GM19035 (cell line): Measurements from ENCODE around the gene CCDC174.

Experiments
- ATAC-seq: cut with Tn5 transposase; IDR thresholded peaks from one replicate; pipeline ENCODE4 v1.9.1; 2021; ENCODE audit not compliant: unreplicated experiment

CCDC174 gene

DNA sequence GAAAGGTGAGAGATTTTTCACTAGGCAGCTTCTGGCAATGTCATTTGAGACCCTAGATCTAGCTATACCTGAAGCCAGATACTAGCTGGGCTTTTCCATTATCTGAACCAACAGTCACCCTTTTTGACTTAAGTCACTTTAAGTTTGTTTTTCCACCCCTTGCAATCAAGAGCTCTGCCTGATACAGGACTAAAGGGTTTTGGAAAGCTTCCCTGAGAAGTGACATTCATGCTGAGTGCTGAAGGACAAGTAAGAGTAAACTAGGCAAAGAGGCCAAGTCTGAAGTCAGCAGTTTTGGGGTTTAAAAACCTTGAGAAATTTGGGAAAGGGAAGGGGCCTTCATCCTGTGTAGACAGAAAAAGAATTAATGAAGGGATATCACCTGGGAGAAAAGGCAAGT lies 27.1 kb upstream of the CCDC174 start:
- no peak for ATAC-seq

DNA sequence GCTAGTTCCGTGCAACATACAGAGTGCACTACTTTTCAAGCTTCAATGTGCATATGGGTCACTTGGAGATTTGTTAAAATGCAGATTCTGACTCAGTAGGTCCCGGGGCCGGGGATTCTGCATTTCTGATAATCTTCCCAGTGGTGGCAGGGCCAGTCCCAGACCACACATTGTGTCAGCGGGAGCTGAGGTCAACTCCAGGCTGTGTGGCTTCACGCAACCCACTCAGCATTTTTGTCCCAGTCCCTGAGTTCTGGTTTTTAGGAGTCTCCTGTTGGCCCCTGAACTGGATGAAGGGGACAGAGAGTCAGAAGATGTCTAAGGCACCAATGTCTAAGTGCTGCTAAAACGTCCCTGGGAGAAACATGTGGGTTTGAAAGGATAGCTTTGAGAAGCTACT lies 26.1 kb upstream of the CCDC174 start:
- no peak for ATAC-seq

DNA sequence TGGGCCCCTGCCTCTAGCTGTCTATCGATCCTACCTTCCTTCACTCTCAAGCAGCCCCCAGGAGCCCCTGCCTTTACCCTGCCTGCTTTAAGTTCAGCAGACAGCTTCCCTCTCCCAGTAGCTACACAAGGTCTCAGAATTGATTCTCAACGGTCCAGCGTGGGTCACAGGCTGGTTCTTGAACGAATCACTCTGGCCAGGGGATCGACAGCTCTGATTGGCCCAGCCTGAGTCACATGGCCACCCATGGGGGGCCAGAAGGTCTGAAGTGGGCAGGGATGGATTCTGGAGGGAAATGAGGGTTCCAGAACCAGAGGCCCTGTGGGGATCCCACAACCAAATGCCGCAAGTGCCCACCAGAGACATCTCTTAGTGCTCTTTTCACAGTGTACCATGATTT lies 23.7 kb upstream of the CCDC174 start:
- no peak for ATAC-seq

DNA sequence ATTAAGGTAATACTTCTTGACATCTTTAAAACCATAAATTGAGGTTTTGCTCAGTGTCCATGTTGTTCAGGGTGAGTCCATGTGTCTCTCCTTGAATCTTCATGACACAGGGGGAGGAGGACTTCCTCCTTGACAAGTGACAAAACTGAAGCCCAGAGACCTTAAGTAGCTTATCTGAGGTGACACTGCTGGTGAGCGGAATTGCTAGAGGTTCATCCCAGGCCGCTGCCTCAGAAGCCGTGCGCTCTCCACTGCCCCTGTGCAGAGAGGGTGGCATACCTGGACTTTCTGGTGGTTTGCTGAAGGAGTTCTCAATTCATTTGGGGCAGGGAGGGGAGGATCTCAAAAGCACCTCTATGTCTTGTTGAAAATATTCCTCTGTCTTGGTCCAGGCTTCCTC lies 23.2 kb upstream of the CCDC174 start:
- ATAC-seq, result no peak

DNA sequence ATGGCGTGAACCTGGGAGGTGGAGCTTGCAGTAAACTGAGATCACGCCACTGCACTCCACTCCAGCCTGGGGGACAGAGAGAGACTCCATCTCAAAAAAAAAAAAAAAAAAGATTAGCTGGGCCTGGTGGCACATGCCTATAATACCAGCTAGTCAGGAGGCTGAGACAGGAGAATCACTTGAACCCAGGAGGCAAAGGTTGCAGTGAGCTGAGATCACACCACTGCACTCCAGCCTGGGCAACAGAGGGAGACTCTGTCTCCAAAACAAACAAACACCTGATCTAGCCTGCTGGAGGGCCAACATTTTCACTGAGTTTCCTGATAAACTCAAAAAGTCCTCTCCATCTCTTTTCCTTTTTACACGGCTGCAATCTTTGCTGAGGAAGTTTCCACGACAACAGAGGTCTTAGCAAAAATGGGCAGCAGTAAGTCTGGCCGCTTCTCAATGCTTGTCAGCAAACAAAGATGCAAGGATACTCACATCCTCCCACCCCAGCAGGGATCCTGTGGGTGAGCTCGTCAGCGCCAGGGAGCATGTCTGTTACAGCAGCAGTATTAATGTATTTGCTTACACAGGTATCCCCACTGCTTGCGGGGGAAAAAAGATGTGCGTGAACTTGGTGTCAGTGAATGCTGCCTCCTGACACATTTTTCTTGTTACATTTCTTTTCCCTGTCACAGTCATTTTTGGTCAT lies 21.0 kb upstream of the CCDC174 start:
- ATAC-seq, result no peak

DNA sequence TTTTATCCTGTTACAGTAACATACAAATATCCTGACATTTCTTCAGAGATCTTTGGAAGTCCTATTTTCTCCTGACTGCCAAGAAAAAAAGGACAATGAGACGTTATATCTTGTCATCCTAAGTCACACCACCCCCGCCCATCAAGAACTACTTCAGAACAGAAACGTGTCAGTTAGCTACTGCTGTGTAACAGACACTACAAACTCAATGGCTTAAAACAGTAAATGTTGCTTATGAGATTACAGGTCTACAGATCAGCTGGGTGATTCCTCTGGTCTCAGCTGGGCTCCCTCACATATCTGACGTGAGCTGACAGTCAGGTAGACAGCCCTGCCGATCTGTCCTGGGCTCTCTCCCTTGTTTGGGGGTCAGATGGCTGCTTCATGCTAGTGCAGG lies 20.5 kb upstream of the CCDC174 start:
- no peak for ATAC-seq

DNA sequence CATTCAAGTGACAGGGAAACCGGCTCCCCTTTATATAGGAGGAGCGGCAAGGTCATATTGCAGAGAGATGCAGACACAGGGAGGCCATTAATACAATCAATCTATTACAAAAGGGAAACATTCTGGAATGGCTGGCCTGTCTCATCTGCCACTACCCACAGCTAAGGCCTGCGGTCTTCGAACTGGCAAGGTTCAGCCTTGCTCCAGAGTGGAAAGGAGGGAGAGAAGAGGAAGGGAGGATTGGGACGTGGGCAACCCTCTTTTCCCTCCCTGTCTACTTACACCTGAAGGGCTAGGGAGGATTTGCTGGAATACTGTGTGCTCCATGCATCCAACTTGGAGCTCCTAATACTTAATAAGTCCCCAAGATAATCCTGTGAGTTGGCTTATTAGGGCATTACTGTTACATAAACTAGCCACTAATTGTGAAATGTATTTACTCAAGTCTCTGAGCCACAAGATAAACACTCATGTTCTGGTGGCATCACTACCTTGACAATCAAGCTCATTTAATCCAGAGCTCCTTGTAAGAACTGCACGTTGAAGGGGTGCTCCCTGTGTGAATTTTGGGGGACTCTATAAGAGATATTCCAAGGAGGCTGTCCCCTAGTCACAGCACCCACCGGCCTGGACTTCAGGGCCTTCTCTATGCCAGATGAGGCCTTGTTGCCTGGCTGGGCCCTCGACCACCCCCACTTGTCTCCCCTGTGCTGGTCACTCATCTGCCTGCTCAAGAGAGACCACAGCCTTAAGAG lies 19.7 kb upstream of the CCDC174 start:
- ATAC-seq, result no peak

DNA sequence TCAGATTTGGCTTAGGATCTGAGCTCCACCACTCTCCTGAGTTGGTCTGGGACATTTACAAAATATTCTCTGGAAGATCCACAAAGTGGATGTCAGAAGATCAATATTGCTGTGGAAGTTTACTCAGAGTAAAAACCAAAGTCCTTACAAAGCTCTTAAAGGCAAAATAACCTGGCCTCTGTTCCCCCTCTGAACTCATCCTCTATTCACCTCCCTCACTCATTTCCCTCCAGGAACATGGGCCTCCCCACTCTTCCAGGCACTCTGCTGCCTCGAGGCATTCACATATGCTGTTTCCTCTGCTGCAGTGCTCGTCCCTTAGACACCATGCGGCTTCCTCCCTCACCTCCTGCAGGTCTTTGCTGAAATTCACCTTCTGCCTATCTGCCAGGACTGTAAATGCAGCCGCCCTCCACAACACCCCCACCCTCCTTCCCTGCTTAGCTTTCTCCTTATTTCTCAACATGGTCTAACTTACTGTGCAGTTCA lies 19.1 kb upstream of the CCDC174 start:
- no peak for ATAC-seq

DNA sequence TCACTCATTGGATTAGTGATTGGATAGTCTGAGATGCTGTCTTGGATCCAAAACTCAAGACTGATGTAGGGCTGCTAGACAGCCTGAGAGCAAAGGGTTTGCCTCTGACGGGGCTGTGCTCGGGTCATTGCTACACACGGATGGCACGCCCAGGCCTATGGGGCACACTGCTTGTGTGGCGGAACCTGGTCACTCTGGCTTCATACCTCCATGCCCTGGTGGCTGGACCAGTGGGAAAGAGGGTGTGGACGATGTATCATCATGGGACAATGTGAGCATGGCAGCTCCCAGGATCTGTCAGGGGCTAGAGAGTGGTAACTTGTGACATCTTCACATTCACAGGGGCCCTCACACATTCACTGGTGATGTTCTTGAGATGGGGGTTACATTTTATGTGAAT lies 18.1 kb upstream of the CCDC174 start:
- ATAC-seq, result no peak

DNA sequence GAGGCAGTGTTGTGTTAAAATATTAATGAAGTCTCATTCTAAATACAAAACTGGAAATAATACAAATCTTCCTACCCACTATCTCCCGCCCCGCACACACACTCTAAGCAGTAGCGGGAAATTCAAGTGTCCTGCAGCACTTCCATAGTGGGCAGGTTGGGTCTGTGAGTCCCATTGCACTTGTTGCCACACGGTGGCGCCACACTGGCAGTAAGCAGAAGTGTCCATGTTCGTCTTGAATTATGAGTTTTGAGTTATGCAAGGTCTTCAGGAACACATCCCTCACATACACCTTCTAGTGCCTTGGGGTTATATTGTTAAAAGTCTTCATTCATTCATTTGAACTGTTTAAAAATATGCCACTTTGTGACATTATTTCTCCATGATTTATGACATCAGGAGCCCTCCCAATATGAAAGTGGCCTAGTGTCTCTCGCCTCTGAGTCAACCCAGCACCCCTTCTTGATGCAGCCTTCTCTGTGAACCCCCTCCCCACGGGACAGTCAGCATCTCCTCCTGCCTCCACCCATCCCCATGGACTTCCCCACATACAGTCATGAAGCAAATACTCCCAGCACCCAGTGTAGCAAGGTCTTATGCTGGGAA lies 17.6 kb upstream of the CCDC174 start:
- no peak for ATAC-seq

DNA sequence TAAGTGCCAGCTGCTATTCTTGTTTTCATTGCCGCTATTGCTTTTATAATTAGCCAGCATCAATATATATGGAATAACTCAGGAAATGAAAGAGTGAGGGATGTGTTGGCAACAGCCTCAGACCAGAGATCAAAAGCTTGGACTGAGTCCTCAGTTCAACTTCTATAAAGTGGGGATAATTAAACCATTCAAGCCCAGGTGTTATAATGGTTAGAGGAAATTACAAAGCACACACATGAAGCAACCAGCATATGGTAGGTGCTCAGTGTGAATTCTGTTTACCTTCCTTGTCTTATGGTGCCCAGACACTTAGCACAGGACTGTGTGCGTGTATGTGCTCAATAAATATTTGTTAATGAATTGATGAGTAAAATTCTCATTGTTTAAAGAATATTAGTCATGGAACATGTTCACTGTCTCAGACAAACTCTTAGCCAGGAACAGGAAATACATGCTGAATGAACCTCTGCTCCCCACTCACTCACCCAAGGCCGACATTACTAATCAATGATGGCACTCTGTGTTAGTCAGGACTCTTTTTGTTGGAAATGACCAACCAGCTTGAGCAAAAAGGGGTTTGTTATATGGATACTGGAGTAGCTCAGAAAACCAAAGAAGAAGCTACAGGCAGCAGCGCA lies 16.7 kb upstream of the CCDC174 start:
- no peak for ATAC-seq

DNA sequence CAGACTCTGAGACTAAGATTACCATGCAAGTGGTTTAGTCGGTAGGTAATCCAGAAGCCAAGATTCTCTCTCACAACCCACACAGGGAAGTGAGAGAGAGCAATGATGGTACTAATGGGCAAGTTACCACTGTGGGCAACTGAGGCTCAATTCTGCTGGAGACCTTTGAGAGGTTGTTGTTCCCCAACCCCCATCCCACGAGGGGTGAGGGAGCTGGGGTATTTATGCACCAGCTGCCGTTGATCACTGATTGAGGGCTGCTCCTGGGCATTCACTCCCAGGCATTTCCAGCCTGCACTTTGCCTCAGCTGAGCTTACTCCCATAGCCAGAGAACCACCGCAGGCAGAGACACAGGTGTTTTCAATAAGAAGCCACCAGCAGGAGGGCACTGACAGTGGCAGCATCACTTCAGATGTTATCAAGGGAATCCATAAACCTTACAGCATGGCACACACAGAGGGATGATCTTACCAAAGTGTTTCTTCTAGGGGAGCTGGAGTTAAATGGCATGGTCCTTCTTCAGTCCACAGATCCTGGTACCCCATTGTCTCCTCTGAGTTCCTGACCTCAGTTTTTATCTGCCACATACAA lies 15.0 kb upstream of the CCDC174 start:
- no peak for ATAC-seq

DNA sequence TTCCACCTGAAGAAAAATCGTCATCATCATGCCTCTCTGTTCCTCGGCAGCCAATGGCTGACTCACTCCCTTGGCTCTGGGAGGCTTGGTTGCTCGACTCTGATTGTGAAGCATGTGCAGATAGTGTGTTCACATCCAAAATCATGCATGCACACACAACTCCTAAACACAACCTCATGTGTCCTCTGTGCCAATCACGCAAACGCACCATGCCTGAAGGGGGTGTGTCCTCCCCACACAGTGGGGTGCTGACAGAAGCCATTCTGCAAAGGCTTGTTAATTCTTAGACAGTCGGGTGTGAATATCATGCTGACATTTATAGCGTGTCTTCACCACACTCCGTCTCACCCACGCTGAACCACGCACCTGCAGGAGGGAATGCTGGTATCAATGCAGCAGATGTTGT lies 11.4 kb upstream of the CCDC174 start:
- ATAC-seq, result no peak

DNA sequence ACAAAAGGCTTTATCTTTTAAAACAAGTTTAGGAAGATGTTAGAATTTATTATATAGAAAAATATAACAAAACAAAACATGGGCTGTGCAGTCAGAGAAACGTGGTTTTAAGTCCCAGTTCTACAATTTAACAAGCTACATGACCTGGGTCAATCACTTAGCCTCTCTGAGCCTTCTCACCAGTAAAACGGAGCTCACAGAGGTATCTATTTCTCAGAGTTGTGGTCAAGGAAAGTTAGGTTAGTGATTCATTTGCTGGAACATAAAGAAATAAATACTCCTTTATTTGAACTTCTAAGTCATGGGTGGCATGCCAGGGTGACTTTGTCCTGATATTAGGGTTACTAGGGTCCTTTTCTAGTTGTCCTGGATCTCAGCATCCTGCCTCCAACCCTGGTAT lies 10.8 kb upstream of the CCDC174 start:
- no peak for ATAC-seq

DNA sequence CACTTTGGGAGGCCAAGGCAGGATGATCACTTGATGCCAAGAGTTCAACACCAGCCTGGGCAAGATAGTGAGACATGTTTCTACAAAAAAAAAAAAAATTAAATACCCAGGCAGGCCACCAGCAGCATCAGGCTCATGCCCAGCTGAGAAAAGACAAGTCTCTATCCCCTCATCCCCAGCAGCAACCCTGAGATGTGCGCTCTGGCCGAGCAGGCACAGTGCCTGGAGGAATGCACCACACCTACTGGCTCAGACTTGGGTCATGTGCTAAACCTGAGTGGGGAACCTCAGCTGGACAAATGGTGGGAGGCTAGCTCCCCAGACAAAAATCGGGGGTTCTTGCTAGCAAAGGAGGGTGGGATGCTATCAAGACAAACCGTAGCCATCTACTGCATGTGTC lies 10.2 kb upstream of the CCDC174 start:
- ATAC-seq, result no peak

DNA sequence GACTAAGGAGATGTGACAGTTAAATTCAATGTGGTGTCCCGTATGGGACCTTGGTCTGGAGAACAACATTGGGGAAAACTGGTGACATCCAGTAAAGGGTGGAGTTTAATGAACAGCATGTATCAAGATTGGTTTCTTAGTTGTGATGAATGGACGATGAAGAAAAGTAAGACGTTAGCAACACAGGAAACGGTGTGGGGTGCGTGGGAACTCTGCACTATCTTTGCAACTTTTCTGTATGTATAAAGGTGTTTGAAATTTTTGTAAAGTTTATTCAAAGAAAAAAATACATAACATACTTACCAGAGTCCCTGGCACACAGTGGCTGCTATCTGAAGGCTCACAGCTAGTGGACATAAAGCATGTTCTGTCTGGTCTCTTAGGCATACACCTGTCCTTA lies 6.1 kb upstream of the CCDC174 start:
- no peak for ATAC-seq

DNA sequence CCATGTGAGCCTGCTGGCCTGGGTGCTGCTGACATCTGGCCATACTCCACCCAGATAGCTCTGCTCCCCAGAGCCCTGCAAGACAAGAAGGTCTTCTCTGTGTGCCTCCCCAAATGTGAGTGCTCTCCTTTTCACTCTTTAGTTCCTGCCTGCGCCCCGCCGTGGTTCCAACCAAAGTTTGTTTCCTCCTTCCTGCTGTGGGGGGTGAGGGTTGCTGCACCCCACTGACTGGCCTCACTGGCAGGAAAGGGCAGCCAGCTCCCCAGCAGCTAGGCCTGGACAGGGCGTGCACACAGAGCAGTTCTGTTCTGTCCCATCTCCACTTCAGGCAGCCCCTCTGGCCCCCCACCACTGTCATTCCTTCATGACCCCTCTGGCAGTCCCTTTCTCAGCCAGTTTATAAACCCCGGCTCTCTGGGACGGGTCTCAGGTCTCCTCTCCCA lies 5.4 kb upstream of the CCDC174 start:
- ATAC-seq, result no peak

DNA sequence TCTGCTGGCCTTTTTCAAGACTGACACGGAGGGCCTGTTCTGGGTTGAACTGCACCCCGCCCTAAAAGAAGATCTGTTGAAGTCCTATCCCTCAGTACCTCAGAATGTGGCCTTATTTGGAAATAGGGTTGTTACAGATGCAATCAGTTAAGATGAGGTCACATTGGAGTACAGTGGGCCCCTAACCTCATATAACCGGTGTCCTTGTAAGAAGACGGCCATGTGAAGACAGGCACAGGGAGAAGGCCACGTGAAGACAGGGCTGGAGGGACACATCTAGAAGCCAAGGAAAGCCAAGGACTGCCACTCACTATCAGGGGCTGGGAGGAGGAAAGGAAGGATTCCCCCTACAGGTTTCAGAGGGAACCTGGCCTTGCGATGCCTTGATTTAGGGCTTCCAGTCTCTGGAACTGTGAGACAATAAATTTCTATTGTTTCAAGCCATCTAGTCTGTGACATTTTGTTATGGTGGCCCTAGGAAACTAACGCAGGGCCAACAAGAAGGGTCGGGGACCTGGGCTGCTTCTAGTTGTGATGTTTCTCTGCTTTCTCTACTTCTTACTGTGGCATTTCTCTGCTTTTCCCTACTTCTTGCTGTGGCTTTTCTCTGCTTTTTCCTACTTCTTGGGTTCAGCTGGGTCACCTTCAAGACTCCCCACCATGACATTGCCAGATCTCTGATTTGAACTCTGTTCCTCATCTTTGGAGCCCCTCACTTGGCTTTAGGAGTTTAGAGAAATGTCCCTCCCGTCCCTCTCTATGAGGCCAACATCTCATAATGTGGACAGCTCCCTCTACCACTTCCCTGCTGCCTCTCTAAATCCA lies 4.8 kb upstream of the CCDC174 start:
- ATAC-seq, result no peak

DNA sequence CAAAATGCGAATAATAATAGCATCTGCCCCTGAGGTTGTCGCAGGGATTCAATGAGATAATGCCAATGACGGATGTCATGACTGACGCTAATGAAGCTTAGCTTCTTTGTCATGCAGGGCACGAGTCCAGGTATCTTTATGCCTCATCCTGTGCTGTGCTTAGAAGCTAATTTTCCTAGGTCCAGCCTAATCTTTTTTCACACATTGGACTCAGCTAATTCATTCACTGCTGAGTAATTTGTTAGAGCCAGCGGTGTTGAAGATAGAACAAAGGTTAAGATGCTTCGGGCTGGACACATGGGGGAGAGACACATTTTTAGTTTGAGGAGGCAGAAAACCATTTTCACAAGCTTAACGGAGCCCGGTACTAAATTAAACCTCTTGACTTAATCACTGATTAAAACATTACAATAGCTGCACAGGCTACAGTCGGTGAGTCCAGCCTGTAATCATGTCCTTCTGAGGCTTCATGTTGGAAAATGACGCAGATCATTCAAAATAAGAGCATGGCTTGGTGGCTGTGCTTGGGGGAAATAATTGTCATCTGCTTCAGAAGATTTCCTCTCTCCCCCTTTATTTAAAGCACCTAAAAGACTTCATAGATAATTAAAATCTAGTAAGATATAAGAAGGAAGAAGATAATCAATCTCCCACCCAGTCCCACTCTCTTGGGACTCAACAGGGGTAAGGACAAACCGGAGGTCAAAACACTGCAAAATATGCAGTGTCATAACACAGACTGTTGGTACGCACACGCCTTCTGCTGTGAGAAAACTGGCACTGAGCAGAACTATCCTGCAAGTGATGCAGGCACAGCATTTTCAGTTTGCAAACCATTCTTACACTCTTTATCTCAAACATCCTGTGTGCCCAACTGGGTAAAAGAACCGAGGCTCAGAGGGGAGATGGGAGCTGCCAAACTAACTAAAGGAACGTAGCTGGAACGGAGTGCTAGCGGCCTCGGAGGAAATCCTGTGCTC lies 3.3 kb upstream of the CCDC174 start:
- ATAC-seq, result no peak
